HEK293 (cell line): Measurements from ENCODE around the gene GREM1.

ENCODE experiments used
- CTCF ChIA-PET: fragments of 350-600 bp; formaldehyde crosslinking; extraction: SDS; loops from one replicate; lab custom pipeline; 2021; ENCODE audit warnings: antibody characterized with exemption; lab: Yijun Ruan, JAX
- POLR2A ChIA-PET: fragments of 300-600 bp; formaldehyde crosslinking; extraction: SDS; loops from one replicate; lab custom pipeline; 2020; ENCODE audit warnings: antibody characterized with exemption, inconsistent platforms; lab: Yijun Ruan, JAX
- H3K27ac ChIP-seq: fragments of 200-500 bp; sonication (Bioruptor generic); 2 replicates; pipeline ENCODE4 v1.5.1; 2014; ENCODE audit warnings: low read depth, low read length, control low read depth, inconsistent platforms; ENCODE audit errors: extremely low read depth
- H3K36me3 ChIP-seq, 2 experiments: fragments of 200-500 bp in 1 of 2; sonication (Bioruptor generic) in 1 of 2; 1 replicate in 1 of 2; 2 replicates in 1 of 2; pipeline ENCODE4 v1.5.1; 2014 to 2017; ENCODE audit warnings: inconsistent platforms in 2 of 2, low read length in 2 of 2; ENCODE audit not compliant: control insufficient read depth in 2 of 2, insufficient read depth in 1 of 2
- H3K4me1 ChIP-seq: fragments of 200-500 bp; sonication (Bioruptor generic); 2 replicates; pipeline ENCODE4 v1.5.1; 2014; ENCODE audit warnings: mild to moderate bottlenecking, low read length, inconsistent platforms; ENCODE audit not compliant: control insufficient read depth, insufficient read depth
- H3K4me3 ChIP-seq: 2 replicates; pipeline ENCODE4 v1.5.1; 2011; ENCODE audit warnings: low read depth, mild to moderate bottlenecking, control low read depth, low read length, moderate library complexity
- H3K9me3 ChIP-seq: fragments of 200-500 bp; sonication (Bioruptor generic); 2 replicates; pipeline ENCODE4 v1.5.1; 2014; ENCODE audit warnings: low read depth, low read length, inconsistent platforms; ENCODE audit not compliant: control insufficient read depth, insufficient read depth
- BCL11B ChIP-seq: fragments of 450-650 bp; formaldehyde crosslinking; IDR thresholded peaks from 2 replicates; pipeline ENCODE4 v1.5.1; 2016; ENCODE audit warnings: low read depth, missing biosample characterization, missing genetic modification characterization
- GLI4 ChIP-seq: fragments of 450-650 bp; formaldehyde crosslinking; IDR thresholded peaks from 2 replicates; pipeline ENCODE4 v1.5.1; 2016; ENCODE audit warnings: missing biosample characterization, missing genetic modification characterization
- SP7 ChIP-seq: fragments of 450-650 bp; formaldehyde crosslinking; IDR thresholded peaks from 2 replicates; pipeline ENCODE4 v1.5.1; 2016; ENCODE audit warnings: missing biosample characterization, missing genetic modification characterization
- ZEB2 ChIP-seq: fragments of 450-650 bp; formaldehyde crosslinking; IDR thresholded peaks from 2 replicates; pipeline ENCODE4 v1.5.1; 2016; ENCODE audit warnings: missing biosample characterization, missing genetic modification characterization
- ZFP41 ChIP-seq: fragments of 450-650 bp; formaldehyde crosslinking; IDR thresholded peaks from 2 replicates; pipeline ENCODE4 v1.5.1; 2016; ENCODE audit warnings: missing biosample characterization, missing genetic modification characterization, borderline replicate concordance
- ZNF202 ChIP-seq: fragments of 450-650 bp; formaldehyde crosslinking; IDR thresholded peaks from 2 replicates; pipeline ENCODE4 v1.5.1; 2016; ENCODE audit warnings: missing biosample characterization, missing genetic modification characterization, borderline replicate concordance
- ZNF398 ChIP-seq: fragments of 450-650 bp; formaldehyde crosslinking; IDR thresholded peaks from 2 replicates; pipeline ENCODE4 v1.5.1; 2017; ENCODE audit warnings: missing biosample characterization, missing genetic modification characterization
- ZNF426 ChIP-seq: fragments of 450-650 bp; formaldehyde crosslinking; IDR thresholded peaks from 2 replicates; pipeline ENCODE4 v1.5.1; 2017; ENCODE audit warnings: missing biosample characterization, missing genetic modification characterization, mild to moderate bottlenecking, inconsistent platforms, moderate library complexity
- ZNF514 ChIP-seq: fragments of 450-650 bp; formaldehyde crosslinking; IDR thresholded peaks from 2 replicates; pipeline ENCODE4 v1.5.1; 2016; ENCODE audit warnings: missing biosample characterization, missing genetic modification characterization
- ZNF555 ChIP-seq: fragments of 450-650 bp; formaldehyde crosslinking; conservative IDR thresholded peaks from 2 replicates; pipeline ENCODE4 v1.5.1; 2017; ENCODE audit warnings: missing biosample characterization, mild to moderate bottlenecking, missing genetic modification characterization, inconsistent platforms
- ZNF585B ChIP-seq: fragments of 450-650 bp; formaldehyde crosslinking; IDR thresholded peaks from 2 replicates; pipeline ENCODE4 v1.5.1; 2016; ENCODE audit warnings: missing biosample characterization, missing genetic modification characterization
- ZNF596 ChIP-seq: fragments of 450-650 bp; IDR thresholded peaks from 2 replicates; pipeline ENCODE4 v1.5.0; 2018; ENCODE audit warnings: missing biosample characterization, mild to moderate bottlenecking, missing genetic modification characterization, moderate library complexity
- ZNF768 ChIP-seq: fragments of 450-650 bp; formaldehyde crosslinking; IDR thresholded peaks from 2 replicates; pipeline ENCODE4 v1.5.1; 2018; ENCODE audit warnings: missing biosample characterization, mild to moderate bottlenecking, missing genetic modification characterization
- TF ChIP-seq, protein P1 (sequence below): fragments of 450-650 bp; formaldehyde crosslinking; IDR thresholded peaks from 2 replicates; pipeline ENCODE4 v1.5.1; 2016; ENCODE audit warnings: missing biosample characterization, missing genetic modification characterization
- TF ChIP-seq, protein P2 (sequence below): fragments of 450-650 bp; formaldehyde crosslinking; IDR thresholded peaks from 2 replicates; pipeline ENCODE4 v1.5.1; 2016; ENCODE audit warnings: missing biosample characterization, missing genetic modification characterization

The GREM1 gene

DNA sequence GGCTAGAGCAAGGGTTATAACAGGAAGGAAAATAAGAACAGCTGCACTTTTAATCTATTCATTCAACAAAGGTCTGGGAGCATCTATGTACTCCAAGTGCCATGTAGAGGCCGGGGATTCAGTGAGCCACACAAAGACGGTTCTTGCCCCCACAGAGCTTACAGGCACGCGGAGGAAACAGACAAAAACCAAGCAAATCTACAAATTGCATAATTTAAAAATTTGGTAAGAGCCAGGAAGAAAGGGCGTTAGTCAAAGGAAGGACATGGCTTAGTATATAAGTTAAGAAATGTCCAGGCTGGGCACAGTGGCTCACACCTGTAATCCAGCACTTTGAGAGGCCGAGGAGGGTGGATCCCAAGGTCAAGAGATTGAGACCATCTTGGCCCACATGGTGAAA is 10.4 kb upstream of the GREM1 start:
- Histone ChIP-seq H3K9me3 (no peaks in the 10 kb centered on the region), H3K4me3 (no peak overlapping the region), H3K4me1 (no peaks in the 10 kb centered on the region), H3K27ac (no peak overlapping the region), H3K36me3 (no peaks in the 10 kb centered on the region)
- no peak for TF ChIP-seq ZNF202 (tag by site-specific recombination)
- POLR2A ChIA-PET, result no interaction called here
- CTCF ChIA-PET, result no interaction called here

GRCh38 chr15:32709295-32710033 is 8.3 kb upstream of the GREM1 start:
- TF ChIP-seq SP7 (tag by site-specific recombination) (no peak), ZNF596 (tag by site-specific recombination) (no peak), ZFP41 (tag by site-specific recombination) (no peak), ZNF514 (tag by site-specific recombination) (no peak), ZEB2 (tag by site-specific recombination) (no peak), GLI4 (no peak), BCL11B (tag by site-specific recombination) (no peak), ZNF398 (tag by site-specific recombination) (no peak), ZNF426 (no peak), ZNF585B (tag by site-specific recombination) (no peak), ZNF555 (tag by site-specific recombination) (no peak), ZNF768 (no peak)
- TF ChIP-seq, protein P1, sequence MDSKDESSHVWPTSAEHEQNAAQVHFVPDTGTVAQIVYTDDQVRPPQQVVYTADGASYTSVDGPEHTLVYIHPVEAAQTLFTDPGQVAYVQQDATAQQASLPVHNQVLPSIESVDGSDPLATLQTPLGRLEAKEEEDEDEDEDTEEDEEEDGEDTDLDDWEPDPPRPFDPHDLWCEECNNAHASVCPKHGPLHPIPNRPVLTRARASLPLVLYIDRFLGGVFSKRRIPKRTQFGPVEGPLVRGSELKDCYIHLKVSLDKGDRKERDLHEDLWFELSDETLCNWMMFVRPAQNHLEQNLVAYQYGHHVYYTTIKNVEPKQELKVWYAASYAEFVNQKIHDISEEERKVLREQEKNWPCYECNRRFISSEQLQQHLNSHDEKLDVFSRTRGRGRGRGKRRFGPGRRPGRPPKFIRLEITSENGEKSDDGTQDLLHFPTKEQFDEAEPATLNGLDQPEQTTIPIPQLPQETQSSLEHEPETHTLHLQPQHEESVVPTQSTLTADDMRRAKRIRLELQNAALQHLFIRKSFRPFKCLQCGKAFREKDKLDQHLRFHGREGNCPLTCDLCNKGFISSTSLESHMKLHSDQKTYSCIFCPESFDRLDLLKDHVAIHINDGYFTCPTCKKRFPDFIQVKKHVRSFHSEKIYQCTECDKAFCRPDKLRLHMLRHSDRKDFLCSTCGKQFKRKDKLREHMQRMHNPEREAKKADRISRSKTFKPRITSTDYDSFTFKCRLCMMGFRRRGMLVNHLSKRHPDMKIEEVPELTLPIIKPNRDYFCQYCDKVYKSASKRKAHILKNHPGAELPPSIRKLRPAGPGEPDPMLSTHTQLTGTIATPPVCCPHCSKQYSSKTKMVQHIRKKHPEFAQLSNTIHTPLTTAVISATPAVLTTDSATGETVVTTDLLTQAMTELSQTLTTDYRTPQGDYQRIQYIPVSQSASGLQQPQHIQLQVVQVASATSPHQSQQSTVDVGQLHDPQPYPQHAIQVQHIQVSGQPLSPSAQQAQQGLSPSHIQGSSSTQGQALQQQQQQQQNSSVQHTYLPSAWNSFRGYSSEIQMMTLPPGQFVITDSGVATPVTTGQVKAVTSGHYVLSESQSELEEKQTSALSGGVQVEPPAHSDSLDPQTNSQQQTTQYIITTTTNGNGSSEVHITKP (tag by site-specific recombination), result no peak
- TF ChIP-seq, protein P2, sequence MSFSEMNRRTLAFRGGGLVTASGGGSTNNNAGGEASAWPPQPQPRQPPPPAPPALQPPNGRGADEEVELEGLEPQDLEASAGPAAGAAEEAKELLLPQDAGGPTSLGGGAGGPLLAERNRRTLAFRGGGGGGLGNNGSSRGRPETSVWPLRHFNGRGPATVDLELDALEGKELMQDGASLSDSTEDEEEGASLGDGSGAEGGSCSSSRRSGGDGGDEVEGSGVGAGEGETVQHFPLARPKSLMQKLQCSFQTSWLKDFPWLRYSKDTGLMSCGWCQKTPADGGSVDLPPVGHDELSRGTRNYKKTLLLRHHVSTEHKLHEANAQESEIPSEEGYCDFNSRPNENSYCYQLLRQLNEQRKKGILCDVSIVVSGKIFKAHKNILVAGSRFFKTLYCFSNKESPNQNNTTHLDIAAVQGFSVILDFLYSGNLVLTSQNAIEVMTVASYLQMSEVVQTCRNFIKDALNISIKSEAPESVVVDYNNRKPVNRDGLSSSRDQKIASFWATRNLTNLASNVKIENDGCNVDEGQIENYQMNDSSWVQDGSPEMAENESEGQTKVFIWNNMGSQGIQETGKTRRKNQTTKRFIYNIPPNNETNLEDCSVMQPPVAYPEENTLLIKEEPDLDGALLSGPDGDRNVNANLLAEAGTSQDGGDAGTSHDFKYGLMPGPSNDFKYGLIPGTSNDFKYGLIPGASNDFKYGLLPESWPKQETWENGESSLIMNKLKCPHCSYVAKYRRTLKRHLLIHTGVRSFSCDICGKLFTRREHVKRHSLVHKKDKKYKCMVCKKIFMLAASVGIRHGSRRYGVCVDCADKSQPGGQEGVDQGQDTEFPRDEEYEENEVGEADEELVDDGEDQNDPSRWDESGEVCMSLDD (tag by site-specific recombination), result no peak
- no peaks in the 10 kb centered on the region for H3K9me3 ChIP-seq
- H3K36me3 ChIP-seq, result no peaks in the 10 kb centered on the region
- ChIA-PET POLR2A (no interaction called here), CTCF (interaction anchor here (0.6 to 0.7 kb wide), 2 partner anchors 135 to 288 kb away, joined by 3 read pairs; no protein-coding TSS in a partner anchor)
- H3K4me3 ChIP-seq, result no peak overlapping the region
- H3K27ac ChIP-seq, result no peak overlapping the region
- H3K4me1 ChIP-seq, result no peaks in the 10 kb centered on the region
